NCI-H2029 (cell line): ENCODE measurements around the gene DNAL1.

Source experiments
- DNase-seq: peaks from one replicate; lab custom pipeline; 2025; lab: John Stamatoyannopoulos, UW

The DNAL1 gene

DNA sequence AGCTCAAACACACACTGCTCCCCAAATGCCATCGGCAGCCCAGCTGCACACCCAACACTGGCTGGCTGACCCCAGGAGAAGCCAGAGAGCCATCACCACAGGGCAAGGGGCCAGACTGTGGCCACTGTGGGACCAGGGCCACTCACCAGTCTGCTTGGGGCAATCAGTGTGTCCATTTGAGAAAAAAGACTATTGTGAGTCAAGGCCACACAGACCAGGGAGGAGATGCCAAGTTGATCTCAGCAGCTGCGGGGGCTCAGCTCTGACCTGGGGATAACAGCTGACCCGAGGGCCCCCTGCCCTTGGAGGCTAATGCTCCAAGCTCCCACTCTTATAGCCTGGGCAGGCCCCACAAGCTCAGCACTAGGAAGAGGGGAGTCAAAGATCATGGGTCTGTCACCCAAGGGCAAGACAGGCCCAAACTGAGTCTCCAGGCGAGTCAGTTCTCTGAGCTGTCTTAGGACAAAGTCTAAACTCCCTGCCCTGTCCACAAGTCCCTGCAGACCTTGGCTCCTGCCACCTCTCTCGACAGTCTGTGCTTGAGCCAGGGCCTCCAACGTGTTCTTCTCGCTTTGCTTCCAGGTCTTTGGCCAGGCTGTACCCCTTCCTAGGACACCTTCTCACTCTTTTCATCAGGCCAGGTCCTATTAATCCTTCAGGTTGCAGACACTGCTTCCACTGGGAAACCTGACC is 99.5 kb downstream of the DNAL1 start:
- no peak for DNase-seq

- DNase-seq = no peak
Observed at GRCh38 chr14:73744874-73745529, 100.2 kb downstream of the DNAL1 start.

DNA sequence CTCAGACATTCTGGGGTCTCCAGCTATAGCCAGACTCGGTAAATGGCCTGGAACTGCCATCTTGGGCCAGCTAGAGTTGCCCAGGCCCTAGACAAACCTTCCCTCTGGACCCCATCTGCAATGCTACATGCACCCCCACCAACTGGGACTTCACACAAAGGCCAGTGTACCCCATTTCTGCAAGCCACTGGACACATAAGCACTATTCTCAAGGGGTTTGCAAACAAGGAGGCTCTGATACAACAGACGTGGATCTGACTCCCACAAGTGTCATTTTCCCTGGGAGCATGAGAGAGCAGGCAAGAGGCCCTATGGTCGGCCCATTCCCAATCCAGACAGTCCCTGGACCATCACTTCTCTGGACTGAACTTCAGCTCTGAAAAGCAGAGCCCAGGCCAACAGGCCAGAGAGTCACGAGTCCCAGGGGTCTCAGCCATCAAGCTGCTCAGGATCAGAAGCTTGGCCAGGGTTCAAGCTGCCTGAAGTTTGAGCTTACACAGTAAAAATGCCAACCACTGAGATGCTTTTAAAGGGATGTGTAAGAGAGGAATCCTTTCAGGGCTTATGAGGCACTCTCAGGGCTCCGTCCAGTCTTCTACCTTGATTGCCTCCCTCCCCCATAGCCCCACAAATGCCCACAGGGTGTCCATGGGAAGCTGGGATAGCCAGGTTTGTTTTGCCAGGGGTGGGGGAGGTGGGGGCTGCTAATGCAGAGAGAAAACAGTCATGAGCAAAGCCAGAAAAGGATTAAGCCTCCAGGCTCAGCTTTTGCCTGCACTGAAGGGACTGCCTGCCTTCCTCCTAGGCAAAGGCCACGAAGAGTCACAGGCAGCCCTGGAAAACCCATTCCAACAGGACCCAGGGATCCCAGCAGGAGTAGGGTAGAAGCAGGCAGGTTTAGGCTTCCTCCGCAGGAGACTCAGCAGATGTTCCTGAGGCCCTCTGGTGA is 101.1 kb downstream of the DNAL1 start:
- no peak for DNase-seq

GRCh38 chr14:73746520-73747378 is 102.0 kb downstream of the DNAL1 start:
- no peak for DNase-seq

- DNase-seq = no peak
Observed at GRCh38 chr14:73747379-73748211, 102.8 kb downstream of the DNAL1 start.

GRCh38 chr14:73748858-73749357 is 104.1 kb downstream of the DNAL1 start:
- DNase-seq = no peak

DNA sequence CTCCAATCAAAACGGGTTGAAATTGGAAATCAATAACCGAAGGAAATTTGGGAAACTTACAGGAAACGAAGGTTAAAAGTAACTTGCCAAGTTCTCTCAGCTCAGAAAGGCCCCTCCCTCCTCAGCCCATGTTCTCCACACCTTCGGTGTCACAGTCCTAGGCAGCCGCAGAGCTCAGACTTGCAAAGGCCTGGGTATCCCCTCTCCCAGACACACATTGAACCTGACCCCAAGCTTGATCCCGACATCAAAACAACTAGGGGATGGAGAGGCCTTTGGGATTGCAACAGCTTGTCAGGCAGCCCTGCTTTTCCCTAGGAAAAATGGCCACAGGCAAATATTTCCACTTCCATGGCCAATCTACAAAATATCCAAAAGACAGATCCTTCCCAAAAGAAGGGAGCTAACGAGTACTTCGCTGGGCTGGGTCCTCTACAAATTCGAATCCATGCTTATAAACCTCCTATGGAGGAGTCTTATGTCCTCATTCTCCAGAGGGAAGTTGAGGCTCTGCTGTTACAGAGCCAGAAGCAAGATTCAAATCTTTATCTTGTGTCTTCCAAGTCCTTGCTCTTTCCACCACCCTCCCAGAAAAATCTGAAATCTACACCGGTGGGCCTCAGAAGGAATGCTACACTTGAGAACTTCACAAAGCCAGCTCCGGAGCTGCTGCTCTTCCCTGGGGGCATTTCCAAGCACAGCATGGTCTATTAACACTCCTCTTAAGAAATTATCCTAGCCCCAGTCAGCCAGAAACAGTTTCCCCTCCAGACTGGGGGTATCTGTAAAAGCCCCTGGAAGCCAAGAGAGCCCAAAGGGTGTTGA is 105.1 kb downstream of the DNAL1 start:
- no peak for DNase-seq

DNA sequence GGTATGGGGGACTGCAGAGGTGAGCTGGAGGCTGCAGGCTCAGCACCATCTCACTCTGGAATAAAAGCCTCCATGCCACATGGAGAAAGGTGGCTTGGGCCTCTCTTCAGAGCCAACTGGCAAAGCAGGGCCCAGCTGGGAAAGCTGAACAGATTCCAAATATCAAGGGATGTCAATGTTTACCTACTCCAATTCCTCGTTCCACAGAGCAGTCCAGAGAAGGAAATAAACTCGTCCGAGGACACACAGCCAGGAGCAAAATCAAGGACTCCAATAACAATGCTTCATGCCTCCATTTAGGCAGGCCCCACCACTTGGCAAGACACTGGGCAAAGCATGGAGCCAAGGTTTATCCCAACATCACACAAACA is 105.7 kb downstream of the DNAL1 start:
- DNase-seq = no peak

DNA sequence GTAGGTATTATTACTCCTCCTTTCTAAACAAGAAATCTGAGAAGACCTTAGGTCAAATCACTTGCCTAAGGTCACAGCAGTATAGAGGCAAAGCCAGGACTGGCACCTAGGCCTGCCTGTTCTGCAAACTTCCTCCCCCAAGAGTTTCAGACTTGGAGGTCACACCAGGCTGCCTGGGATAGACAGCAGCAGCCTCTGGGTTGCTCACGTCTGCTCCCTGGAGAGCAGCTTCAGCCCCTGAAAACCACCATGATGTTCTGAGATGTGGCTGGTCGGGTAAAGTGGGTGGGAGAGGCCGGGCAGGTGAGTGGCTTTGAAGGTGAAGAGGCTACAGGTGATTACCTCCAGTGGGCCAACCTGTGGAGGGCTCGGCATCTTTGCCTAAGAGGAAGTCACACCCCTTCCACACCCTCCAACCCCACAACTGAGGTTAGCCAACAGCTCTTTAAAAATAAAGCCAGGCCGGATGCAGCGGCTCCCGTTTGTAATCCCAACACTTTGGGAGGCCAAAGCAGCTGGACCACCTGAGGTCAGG is 106.4 kb downstream of the DNAL1 start:
- no peak for DNase-seq

DNA sequence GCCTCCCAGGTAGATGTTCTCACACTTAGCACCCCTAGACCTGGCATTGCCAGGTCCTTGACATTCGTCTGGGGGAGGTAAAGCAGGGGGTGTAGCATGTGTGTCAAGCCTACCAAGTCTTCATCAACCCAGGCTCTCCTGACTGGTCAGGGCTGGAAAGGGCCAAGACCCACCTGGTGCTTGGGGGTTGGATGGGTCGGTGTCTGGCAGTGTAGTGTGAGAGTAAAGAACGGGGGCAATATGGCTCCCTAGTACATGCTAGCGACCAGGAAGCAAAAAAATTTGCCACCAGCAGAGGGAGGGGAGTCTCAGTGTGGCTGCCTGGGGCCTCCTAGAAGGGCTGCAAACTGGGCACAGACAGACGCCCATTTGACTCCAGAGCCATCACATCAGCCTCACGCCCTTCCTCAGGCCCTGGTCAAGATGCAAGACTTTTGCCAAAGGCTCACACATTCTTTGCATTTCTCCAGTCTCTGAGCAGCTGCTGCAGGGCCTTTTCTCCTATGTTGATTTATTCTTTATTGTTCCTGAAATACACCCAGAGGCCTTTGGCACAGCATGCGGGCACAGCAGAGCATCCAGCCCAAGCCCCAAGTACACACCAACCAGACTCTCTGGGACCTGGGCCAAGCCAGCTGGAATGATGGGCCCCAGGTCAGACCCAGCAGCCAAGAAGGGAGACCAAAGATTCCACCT is 107.7 kb downstream of the DNAL1 start:
- no peak for DNase-seq
